GM18873 (cell line): ENCODE measurements around the gene IRAG1.

Experiments
- ATAC-seq: cut with Tn5 transposase; IDR thresholded peaks from one replicate; pipeline ENCODE4 v1.9.1; 2021; ENCODE audit warnings: mild to moderate bottlenecking, moderate library complexity, moderate number of reproducible peaks; ENCODE audit not compliant: unreplicated experiment, low FRiP score

IRAG1 gene

DNA sequence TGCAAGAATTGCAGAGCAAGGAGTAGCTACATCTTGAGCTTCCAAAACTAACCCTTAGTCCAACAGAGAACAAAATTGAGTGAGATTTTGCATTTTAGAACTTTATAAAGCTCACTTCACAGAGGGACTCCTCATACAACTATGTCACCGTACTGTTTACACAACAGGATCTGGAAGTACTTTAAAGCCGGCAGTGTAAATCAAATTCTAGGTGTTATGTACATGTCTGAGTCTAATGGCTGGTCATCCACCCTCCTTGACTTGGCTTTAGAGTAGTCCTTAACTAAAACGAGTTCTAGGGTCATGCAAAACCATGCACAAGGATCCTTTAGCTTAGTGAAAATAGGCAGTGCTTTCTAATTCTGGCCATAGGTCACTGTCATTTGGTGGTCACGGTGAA lies 23.5 kb downstream of the IRAG1 start:
- no peak for ATAC-seq

GRCh38 chr11:10669258-10670033 lies 24.1 kb downstream of the IRAG1 start:
- ATAC-seq = no peak

- ATAC-seq = no peak
Observed at GRCh38 chr11:10667521-10667885, 26.1 kb downstream of the IRAG1 start.

DNA sequence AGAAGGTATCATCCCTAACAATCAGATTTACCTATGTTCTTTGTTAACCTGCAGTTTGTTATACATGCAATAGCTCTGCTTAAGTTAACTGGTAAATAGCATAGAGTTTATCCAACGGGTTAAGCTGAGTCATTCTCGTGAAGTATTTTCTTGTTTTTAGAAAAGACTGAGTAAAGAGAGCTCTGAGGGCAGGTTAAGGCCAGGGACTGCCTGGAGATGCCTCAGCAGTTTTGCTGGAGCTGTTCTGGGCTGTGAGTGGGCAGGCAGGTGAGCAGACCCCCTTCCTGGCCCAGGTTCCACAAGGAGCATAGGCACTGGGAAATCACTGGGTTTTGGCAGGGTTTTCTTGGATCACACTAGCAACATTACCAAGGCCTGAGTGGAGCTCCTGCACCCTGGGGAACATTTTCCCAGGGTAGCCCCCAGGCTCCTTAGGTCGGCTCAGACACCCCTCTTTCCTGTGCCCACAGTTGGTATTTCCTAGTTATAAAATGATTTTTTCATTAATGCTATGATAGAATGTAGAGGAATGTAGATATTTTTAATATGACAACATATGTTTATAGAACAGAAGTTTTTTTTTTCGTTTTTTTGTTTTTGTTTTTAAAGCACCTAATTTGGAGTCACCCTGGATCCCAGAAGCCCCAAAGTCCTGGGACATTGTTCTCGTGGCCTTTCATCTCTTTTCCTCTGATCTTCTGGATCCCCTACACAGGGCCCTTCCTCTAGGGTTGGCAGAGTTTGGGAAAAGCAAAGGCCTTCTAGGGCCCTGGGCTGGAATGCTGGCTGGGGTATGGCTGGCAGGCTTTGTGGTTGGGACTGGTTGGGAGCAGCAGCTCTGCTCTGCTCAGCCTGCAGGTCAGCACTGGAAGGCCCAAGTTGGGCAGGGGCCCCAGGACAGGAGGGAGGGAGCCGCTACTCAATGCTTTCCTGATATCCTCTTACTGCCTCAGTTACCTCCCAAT lies 26.7 kb downstream of the IRAG1 start:
- no peak for ATAC-seq

- no peak for ATAC-seq
Observed at GRCh38 chr11:10664496-10664895, 29.1 kb downstream of the IRAG1 start.

DNA sequence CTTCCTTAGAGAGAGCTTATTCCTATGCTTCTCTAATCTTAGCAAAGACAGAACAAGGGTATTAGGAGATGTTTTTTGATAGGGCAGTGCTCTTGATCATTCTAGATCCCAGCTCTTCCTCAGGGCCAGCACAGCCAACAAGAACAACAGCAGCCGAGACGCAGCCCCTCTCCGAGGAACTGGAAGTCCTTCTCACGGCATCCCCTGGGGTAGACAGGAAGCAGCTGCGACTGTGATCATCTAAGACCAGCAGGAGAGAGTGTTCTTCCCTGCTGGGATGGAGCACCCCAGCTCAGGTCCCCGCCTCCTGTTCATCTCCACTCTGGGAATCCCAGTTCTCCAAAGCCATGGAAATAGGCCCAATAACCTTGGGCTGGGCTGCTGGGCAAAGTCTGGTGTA lies 29.6 kb downstream of the IRAG1 start:
- ATAC-seq = no peak

- no peak for ATAC-seq
Observed at GRCh38 chr11:10663365-10663764, 30.2 kb downstream of the IRAG1 start.

- no peak for ATAC-seq
Observed at GRCh38 chr11:10660323-10660722, 33.2 kb downstream of the IRAG1 start.

- ATAC-seq = no peak
Observed at GRCh38 chr11:10659339-10660216, 34.0 kb downstream of the IRAG1 start.

GRCh38 chr11:10658621-10659338 lies 34.8 kb downstream of the IRAG1 start:
- no peak for ATAC-seq

DNA sequence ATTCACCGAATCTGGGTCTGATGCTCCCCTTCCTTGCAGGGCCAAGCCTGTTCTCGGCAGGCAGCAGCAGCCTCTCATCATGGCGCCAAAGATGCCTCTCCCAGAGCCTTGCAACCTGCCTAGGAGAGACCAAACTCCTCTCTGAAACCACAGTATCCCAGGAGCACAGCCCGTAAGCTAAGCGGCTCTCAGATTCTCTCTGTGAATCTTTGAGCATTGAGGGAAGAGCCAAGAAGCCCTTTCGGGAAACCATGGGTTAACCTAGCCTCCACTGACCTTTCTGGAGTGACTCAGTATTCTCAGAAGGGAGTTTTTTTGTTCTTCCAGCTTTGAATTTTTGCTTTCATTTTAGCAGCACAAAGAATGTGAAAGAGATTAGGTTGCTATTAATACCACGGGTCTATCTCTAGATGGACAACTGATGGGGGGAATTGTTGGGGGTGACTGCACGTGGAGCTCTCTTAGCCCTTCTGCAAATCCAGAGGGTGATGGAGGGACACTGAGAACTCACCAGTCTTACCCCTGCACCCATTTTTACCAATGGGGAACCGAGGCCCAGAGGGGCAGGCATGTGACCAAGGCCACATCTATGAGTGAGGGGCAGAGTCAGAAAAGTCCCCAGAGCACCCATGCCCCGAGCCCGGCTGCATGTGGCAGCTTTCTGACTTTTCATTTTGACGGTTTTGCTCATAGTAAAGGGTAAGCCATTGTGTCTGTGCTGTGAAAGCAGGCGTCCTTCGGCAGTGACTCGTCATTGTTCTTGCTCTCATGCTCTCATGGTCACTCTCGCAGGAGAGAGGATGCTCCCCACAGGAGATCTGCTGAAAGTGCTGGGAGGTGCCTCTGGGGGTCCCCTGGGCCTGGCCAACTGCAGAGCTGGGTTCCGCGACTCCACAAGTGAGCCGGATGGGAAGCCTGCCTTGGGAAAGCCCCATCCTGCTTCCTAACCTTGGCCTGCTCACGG lies 36.0 kb downstream of the IRAG1 start:
- peak; percentile 55 for ATAC-seq

DNA sequence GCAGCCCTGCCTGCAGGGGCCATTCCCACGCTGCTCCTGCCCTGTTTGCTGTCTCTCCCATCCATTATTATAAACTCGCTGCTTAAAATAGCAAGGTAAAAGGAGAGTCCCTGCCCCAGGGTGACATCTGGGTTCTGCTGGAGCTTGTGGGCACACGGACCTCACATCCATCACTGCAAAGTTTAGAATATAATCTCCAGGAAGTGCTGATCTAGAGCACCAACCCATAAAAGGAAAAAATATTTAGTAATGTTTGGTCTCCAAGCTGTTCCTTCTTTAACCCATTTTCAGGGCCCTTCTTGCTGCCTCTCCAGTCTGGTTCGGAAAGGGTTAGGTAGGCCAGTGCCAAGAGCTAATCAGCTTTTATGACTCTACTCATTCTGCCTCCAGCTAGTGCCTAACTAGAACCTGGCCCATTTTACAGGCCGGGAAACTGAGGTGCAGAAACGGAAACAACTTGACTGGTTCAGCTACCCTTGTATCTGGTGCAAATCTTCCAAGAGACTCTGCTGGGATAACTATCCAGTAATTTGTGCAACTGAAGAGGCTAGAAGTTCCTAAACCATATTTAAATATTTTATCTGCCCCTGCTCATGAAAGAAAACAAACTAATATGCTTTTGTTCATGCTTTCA lies 37.5 kb downstream of the IRAG1 start:
- ATAC-seq = no peak

DNA sequence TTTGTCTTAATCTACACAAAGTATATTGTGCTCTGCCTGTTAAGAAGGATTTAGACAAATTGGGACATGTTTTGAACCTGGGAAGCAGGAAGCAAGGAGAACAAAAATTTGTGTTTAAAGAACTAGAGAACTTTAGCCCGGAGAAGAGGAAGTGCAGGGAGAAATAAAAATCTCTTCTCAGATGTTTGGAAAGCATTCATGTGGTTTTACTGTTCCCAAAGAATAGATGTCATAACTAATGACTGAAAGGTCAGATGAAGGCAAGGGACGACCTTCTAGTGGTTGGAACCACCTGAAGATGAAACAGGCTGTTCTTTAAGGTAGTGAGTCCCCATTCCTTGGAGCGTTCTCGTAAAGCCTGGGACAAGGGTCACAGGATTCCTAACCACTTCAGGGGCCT lies 38.3 kb downstream of the IRAG1 start:
- no peak for ATAC-seq

DNA sequence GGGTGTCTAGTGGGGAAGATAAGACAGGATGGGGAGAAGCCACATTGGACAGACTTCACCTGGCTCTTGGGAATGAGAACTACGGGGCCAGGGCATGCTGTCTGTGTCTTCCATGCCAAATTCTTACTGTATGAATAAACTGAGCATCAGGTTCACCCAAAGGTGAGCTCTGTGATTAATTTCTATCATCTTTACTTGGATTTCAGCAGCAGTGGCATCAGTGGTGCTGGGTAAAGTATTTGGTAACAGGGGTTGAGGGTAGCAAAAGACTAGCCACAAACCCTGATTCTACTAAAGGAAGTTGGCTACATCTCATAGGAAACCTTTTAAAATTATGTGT lies 38.8 kb downstream of the IRAG1 start:
- ATAC-seq = no peak

DNA sequence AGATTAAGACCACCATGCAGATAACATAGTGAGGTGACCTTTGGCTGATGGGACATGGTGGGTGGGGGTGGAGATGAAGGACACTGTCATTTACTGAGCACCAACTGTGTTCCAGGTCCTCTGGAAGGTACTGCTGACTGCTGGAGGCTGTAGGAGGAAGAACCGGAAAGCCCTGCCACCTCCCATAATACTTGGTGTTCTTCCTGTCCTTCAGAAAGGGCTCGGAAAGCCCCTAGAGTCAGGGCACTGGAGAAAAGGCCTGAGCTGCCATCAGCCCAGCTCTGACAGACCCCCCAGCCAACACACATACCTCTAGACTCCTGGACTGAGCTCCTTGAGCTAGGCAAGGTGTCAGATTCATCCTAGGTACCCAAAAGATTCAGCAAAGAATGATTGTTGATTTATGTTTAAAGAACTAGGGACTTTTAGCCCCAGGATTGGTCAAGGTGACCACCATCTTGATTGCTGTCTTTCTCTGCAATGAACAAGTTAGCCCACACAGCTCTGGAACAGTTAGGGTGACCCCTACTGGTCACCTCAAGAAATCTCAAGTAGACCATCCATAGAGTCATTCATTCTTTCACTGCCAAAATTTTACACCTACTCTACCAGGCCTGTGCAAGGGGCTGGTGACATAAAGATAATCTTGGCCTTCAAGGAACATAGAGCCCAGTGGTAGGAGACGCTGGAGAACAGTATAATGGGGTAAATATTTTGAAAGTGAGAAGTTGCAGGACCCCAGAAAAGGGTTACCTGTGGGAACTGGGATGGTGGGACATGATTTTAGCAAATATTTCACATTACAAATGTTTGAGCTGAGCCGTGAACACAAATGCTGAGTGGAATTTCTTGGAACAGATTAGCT lies 39.4 kb downstream of the IRAG1 start:
- ATAC-seq = no peak

- ATAC-seq = no peak
Observed at GRCh38 chr11:10653261-10653660, 40.3 kb downstream of the IRAG1 start.

DNA sequence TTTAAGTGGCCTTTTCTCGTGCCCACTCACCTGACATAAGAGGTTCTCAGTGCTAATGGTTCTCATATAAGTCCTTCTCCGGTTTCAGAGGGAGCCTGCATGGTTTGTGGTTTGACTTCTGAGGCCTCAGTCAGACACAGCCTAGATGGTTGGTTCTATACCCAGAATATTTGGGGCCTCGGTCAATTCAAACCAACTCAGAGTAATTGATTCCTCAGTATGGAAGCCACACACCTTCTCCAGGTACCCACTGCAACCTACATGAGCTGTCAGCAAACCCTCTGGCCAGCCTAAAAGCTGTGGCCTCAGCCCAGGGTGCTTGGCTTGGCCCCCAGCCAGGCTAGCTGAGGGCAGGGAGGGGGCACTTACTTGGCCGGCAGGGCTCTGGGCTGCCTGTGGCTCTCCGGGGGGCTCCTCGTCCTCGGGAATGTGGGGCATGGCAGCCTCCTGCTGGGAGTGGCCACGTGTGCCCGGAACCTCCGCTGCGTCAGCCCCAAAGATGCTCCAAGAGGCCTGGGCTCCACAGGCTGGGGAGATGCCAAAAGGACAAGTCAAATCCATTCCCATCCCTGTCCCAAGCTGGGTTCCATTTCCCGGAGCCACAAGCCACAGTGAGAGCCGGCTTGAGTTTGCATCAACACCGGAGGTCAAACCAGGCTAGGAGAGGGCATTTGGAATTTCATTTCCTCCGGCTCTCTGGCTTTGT lies 41.7 kb downstream of the IRAG1 start:
- no peak for ATAC-seq
